ENCODE measurements around the gene SYT13.

DNA sequence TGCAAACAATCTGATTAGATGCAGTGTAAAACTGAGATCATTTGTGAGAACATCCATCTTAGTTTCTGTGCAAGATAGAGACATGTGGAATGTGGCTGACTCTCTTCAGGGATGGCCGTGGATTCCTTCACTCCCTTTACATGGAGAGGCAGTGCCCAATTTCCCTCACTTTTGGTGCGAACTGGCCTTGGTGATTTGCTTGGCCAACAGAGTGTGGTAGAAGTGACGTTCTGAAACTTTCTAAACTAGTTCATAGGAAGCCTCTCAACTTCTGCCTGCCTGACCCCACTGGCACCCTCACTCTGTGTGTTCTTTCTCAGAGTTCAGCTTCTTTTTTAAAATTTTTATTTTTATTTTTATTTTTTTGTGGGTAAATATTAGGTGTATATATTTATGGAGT lies 9.9 kb upstream of the SYT13 start:
- TF ChIP-seq, protein P1, sequence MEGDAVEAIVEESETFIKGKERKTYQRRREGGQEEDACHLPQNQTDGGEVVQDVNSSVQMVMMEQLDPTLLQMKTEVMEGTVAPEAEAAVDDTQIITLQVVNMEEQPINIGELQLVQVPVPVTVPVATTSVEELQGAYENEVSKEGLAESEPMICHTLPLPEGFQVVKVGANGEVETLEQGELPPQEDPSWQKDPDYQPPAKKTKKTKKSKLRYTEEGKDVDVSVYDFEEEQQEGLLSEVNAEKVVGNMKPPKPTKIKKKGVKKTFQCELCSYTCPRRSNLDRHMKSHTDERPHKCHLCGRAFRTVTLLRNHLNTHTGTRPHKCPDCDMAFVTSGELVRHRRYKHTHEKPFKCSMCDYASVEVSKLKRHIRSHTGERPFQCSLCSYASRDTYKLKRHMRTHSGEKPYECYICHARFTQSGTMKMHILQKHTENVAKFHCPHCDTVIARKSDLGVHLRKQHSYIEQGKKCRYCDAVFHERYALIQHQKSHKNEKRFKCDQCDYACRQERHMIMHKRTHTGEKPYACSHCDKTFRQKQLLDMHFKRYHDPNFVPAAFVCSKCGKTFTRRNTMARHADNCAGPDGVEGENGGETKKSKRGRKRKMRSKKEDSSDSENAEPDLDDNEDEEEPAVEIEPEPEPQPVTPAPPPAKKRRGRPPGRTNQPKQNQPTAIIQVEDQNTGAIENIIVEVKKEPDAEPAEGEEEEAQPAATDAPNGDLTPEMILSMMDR (IDR thresholded peaks at IDR 0.05) = no peak
- TF ChIP-seq POLR2AphosphoS5 (IDR thresholded peaks at IDR 0.05) = no peak

Data from esophagus muscularis mucosa (tissue), 3 donors.